Activated CD4-positive, alpha-beta T cell treated with anti-CD3 and anti-CD28 coated beads, Interleukin-2, amount 10 ng/mL, durations not matched to agents 7 days and 5 days (primary cell): ENCODE results near the gene DOLPP1. TPM values are rescaled to one million over a fixed set of nuclear protein-coding genes. Genes with fewer than 3 reads are reported as not detected.
A peak's percentile ranks its signal among the peaks of the same experiment; 100 is the strongest.

ENCODE experiments used
- CTCF ChIA-PET: fragments of 350-600 bp; sonication (Branson Sonifier 250); formaldehyde crosslinking; loops from one replicate; lab custom pipeline; 2021; ENCODE audit warnings: antibody characterized with exemption; lab: Charles Lee
- POLR2A ChIA-PET: fragments of 350-600 bp; sonication (Branson Sonifier 250); formaldehyde crosslinking; loops from one replicate; lab custom pipeline; 2021; ENCODE audit warnings: antibody characterized with exemption; lab: Charles Lee
- DNase-seq: peaks from one replicate; pipeline ENCODE4 v3.0.0-alpha.2; 2020
- H3K27ac Mint-ChIP-seq: one replicate; pipeline ENCODE4 v1.8.0; 2021; ENCODE audit warnings: mild to moderate bottlenecking, moderate library complexity, mixed read lengths
- H3K27me3 Mint-ChIP-seq: one replicate; pipeline ENCODE4 v1.8.0; 2021; ENCODE audit warnings: mixed read lengths
- H3K36me3 Mint-ChIP-seq: one replicate; pipeline ENCODE4 v1.8.0; 2021; ENCODE audit warnings: low read depth, mixed read lengths
- H3K4me1 Mint-ChIP-seq: one replicate; pipeline ENCODE4 v1.8.0; 2021; ENCODE audit warnings: mixed read lengths
- H3K4me3 Mint-ChIP-seq: one replicate; pipeline ENCODE4 v1.8.0; 2021; ENCODE audit warnings: mild to moderate bottlenecking, moderate library complexity, mixed read lengths
- H3K9me3 Mint-ChIP-seq: one replicate; pipeline ENCODE4 v1.8.0; 2021; ENCODE audit warnings: mixed read lengths
- total RNA-seq, 2 experiments: library from RNA; stranded (reverse); gene quantifications; one replicate each; pipeline ENCODE4 v1.2.3, GENCODE V29; 2021

The DOLPP1 gene
- total RNA-seq, 2 experiments from 2014 or later, result 19.5 to 19.6 TPM

DNA sequence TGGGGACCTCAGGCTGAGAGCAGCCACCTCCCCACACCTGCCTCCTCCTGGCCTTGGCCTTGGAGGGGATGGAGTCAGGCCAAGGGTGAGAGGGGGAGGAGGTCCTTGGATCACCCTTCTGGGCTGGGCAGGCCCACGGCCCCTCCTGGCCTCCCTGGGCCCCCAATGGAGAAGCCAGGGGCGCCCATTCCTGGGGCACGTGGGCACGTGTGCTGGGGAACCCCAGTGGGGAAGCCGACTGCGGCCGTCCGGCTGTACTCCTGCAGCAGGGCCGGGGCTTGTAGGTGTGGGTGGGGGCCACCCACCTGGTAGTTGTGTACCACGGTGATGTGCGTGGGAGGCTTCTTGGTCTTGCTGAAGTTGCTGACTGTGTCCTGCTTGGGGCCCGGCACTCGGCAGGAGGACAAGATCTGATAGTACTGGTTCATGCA lies 21.2 kb downstream of the DOLPP1 start:
- CTCF ChIA-PET, result interaction anchor here (0.7 kb wide), 1 partner anchor 16 kb away, joined by 3 read pairs; no protein-coding TSS in a partner anchor
- no peak overlapping the region for H3K27ac Mint-ChIP-seq

DNA sequence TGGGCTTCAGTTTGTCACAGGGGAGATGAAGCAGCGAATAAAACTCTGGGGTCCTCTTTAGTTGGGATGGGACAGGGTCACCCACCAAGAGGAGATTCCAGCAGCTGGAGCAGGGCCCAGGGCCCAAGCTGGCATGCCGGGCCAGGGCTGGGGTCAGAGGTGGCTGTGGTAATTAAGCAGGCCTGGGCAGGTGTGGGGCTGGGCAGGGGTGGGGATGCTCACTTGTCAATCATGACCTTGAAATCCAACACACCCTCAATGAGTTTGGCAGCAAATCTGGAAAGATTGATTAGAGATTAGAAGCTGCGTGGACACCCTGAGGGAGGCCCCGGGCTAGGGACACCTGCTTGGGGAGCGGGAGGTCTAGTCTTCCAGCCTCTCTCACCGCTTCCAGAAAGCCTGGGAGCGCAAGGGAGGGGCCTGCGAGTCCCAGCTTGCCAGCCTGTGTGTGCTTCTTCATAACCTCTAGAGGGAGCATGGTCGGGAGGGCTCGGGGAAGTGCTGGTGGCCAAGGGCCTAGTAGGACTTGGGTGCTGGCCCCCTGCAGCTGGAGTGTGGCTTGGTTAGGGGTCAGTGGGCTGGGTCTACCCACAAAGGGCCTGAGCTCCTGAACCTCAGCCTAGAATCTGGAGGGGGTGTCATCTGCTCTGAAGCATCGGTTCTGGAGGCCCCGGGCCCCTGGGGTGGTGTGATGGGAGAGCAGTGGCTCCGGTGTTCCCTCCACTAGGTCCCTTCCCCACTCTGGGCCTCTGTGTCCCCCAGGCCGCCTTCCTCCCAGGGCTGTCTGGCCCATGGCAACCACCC lies 22.1 kb downstream of the DOLPP1 start:
- Mint-ChIP-seq H3K4me3 (no peak overlapping the region), H3K27me3 (no peaks in the 10 kb centered on the region), H3K4me1 (no peaks in the 10 kb centered on the region), H3K9me3 (no peaks in the 10 kb centered on the region), H3K36me3 (no peaks in the 10 kb centered on the region), H3K27ac (no peak overlapping the region)
- ChIA-PET POLR2A (no interaction called here), CTCF (interaction anchor here (1.0 to 1.4 kb wide), 2 partner anchors 12 to 36 kb away, joined by 3 to 5 read pairs; no protein-coding TSS in a partner anchor)
- DNase-seq, result peak; percentile 36

More for the DNA sequence above, 21.2 kb downstream of the DOLPP1 start:
- H3K4me1 Mint-ChIP-seq, result no peaks in the 10 kb centered on the region
- POLR2A ChIA-PET, result no interaction called here
- no peaks in the 10 kb centered on the region for H3K36me3 Mint-ChIP-seq
- DNase-seq, result no peak
- H3K9me3 Mint-ChIP-seq, result no peaks in the 10 kb centered on the region
- no peaks in the 10 kb centered on the region for H3K27me3 Mint-ChIP-seq
- no peak overlapping the region for H3K4me3 Mint-ChIP-seq

DNA sequence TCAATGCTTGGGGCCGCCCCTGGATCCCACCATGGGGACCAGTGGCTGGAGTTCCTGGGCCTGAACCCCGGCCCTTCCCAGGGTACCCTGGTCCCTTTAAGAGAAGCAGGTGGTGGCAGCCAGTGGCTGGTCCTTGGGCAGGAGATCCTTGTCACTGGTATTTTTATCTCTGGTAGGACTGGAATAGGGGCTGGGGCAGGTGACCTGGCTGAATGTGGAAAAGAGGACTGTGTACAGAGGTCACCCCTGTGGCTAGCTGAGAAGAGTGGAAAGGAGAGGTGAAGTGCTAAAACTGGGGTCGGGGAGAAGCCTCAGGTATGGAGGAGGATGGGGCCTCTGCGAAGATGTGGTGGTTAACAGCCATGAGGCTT lies 22.7 kb downstream of the DOLPP1 start:
- peaks cover 2% of the 10 kb centered on the region for H3K4me1 Mint-ChIP-seq
- no peak for DNase-seq
- no peaks in the 10 kb centered on the region for H3K9me3 Mint-ChIP-seq
- ChIA-PET POLR2A (no interaction called here), CTCF (interaction anchor here (1.0 to 1.4 kb wide), 2 partner anchors 12 to 36 kb away, joined by 3 to 5 read pairs; no protein-coding TSS in a partner anchor)
- H3K27ac Mint-ChIP-seq, result no peak overlapping the region
- H3K36me3 Mint-ChIP-seq, result no peaks in the 10 kb centered on the region
- no peak overlapping the region for H3K4me3 Mint-ChIP-seq
- H3K27me3 Mint-ChIP-seq, result no peaks in the 10 kb centered on the region

DNA sequence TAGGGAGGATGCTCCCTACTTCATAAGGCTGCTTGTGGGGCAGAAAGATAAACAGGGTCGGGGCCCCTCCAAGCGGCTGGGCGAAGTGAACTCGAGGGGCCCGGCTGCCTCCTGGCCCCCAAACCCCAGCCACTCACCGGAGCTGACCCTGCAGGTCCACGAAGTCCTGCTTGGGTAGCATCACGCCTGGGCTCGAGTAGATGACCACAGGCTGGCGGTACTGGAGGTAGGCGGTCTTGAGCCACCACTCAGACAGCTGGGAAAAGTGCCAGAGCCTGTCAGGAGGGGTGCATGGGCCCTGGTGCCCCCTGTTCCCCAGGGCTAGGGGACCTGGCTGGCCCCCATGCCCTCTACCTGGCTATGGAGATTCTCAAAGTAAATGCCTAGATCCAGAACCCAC lies 23.1 kb downstream of the DOLPP1 start:
- peaks cover 7% of the 10 kb centered on the region for H3K4me1 Mint-ChIP-seq
- H3K36me3 Mint-ChIP-seq, result no peaks in the 10 kb centered on the region
- DNase-seq, result no peak
- no peak overlapping the region for H3K4me3 Mint-ChIP-seq
- POLR2A ChIA-PET, result no interaction called here
- no peak overlapping the region for H3K27ac Mint-ChIP-seq
- CTCF ChIA-PET, result interaction anchor here (1.4 kb wide), 1 partner anchor 35 kb away, joined by 3 read pairs; no protein-coding TSS in a partner anchor
- no peaks in the 10 kb centered on the region for H3K27me3 Mint-ChIP-seq
- no peaks in the 10 kb centered on the region for H3K9me3 Mint-ChIP-seq

DNA sequence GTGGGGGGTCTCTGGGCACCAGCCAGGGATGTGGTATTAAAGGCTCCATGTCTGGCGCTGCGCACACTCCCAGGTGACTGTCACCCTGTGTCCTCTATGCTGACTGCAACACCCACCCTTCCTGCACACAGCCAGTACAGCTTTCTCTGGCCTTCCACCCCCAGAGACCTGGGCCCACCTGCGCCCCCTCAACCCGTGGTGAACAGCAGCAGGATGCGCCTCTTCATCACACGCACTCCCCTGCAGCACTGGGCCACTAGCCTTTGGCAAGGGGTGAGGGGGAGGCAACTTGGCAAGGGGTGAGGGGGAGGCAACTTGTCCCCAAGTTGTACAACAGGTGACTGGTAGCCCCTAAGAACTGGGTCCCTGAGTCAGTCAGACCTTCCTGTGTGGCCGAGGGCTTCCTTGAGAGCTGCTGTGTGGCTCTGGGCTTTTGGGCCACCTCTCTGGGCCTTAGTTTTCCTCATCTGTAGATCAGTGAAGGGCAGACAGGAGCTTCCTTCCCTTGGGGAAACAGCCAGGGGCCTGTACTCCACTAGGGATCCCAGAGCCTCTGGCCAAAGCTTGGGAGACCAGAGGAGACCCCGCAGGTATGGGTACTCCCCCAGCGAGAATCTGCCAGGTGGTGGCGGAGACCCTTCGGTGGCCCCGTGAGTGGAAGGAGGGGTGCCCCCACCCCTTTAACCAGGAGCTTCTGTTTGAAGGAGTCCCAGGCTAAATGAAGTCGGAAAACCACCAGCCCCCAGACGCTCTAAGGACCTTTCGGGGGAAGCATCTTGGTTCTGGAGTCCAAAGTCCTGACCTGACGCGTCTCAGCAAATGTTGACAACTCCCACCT lies 25.2 kb downstream of the DOLPP1 start:
- no peak for DNase-seq
- CTCF ChIA-PET, result interaction anchor here (0.7 kb wide), 1 partner anchor 25 kb away, joined by 3 read pairs; the partner anchor contains the start of gene DOLPP1
- Mint-ChIP-seq H3K9me3 (no peaks in the 10 kb centered on the region), H3K27me3 (no peaks in the 10 kb centered on the region), H3K27ac (no peak overlapping the region), H3K4me3 (no peak overlapping the region), H3K36me3 (no peaks in the 10 kb centered on the region), H3K4me1 (peaks cover 13% of the 10 kb centered on the region)
- POLR2A ChIA-PET, result interaction anchor here (0.5 kb wide), 1 partner anchor 520 kb away, joined by 3 read pairs; the partner anchor contains the start of gene NTMT1

DNA sequence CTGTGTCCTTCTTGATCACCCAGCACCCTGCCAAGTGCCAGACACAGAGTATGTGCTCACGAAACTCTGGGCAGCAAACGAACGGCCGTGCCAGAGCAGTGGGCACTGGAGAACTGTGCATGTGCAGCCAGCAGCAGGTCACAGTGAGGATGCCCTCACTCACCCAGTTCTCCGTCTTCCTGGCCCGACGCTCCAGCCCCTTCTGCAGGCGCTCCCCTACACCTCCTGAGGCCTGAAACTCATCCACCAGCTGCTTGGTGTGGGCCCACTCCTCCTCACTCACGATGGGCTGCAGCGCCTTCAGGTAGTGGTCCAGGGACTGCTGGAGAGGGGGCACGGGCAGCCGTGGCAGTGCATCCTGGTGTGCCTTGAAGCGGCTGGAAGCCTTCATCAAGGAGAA lies 26.7 kb downstream of the DOLPP1 start:
- peak overlapping the region; percentile 12 for H3K27ac Mint-ChIP-seq
- H3K36me3 Mint-ChIP-seq, result no peaks in the 10 kb centered on the region
- ChIA-PET POLR2A (no interaction called here), CTCF (interaction anchor here (0.9 to 1.4 kb wide), 3 partner anchors 12 to 31 kb away, joined by 3 to 4 read pairs (median 3); no protein-coding TSS in a partner anchor)
- no peak overlapping the region for H3K4me3 Mint-ChIP-seq
- no peak for DNase-seq
- peaks cover 20% of the 10 kb centered on the region for H3K4me1 Mint-ChIP-seq
- no peaks in the 10 kb centered on the region for H3K9me3 Mint-ChIP-seq
- no peaks in the 10 kb centered on the region for H3K27me3 Mint-ChIP-seq

DNA sequence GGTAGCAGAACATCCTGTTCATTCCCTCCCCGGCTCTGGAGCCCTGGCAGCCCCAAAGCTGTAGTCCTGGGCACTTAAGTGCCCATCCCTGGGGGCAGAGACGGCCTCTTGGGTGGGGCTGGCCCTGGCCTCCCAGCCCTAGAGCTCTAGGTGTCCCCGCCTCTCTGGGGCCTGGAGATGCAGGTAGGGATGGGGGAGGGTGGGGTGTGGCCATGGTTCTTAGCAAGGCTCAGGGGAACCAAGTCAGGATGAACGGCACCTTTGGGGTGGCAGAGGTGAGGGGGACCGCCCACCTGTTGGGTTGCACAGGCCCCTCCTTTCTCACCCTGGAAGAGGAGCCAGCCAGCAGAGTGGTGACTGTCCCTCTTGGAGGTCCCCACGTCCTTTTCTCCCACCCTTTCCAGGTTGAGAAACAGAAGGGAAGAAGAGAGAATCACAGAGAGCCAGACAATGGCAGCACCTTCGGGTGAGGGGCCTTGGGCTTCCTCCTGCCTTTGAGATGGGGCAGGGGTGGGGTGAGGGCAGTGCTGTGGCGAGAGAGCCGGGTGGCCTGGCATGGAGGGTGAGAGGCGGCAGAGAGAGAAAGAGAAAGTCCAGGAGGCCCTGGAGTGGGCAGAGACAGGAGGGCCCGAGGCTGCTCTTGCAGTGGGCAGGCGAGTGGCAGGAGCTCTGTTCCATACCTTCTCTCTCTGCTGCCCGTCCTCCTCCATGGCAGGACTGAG lies 27.3 kb downstream of the DOLPP1 start:
- CTCF ChIA-PET, result interaction anchor here (1.0 to 1.4 kb wide), 3 partner anchors 13 to 24 kb away, joined by 3 to 4 read pairs (median 3); no protein-coding TSS in a partner anchor

DNA sequence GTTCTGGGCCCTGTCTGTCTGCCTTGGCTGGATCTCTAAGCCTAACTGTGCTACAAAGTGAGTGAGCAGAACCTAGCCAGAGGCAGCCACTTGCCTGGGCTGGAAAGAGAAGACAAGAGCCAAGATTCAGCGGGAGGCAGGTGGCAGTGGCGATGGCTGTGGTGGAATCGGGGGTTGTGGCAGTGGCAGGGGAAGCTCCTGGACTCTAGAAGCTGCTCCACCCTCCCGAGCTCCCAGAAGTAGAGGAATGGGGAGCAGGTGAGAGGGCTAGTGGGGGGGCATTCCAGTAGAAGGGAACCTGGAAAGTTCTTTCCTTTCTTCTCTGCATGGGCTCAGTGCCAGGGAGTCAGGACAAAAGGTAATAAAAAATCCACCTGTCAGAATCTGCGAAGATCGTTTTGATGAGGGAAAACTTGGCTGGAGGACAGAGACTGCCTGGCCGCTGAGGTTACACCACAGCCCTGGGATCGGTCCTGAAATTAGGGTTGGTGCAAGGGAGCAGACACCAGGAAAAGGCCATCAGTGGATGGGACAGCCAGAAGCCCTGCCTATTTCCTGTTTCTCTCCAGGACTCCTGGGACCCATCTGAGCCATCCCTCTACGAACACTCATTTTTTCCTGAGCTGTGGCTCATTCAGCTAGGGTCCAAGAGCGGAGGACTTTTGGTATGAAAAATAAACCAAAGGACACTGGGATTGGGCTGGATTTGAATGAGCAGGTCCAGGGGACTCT lies 28.1 kb downstream of the DOLPP1 start:
- Mint-ChIP-seq H3K4me3 (peak overlapping the region; percentile 97), H3K27me3 (no peaks in the 10 kb centered on the region), H3K27ac (peak overlapping the region; percentile 50), H3K9me3 (no peaks in the 10 kb centered on the region), H3K4me1 (peaks cover 28% of the 10 kb centered on the region), H3K36me3 (no peaks in the 10 kb centered on the region)
- DNase-seq, result no peak
- POLR2A ChIA-PET, result no interaction called here
- CTCF ChIA-PET, result interaction anchor here (0.7 to 1.1 kb wide), 3 partner anchors 23 to 85 kb away, joined by 3 to 4 read pairs (median 4); no protein-coding TSS in a partner anchor

More for the DNA sequence above, 27.3 kb downstream of the DOLPP1 start:
- Mint-ChIP-seq H3K36me3 (no peaks in the 10 kb centered on the region), H3K27ac (no peak overlapping the region), H3K27me3 (no peaks in the 10 kb centered on the region), H3K4me3 (peak overlapping the region; percentile 97), H3K9me3 (no peaks in the 10 kb centered on the region), H3K4me1 (peaks cover 23% of the 10 kb centered on the region)
- POLR2A ChIA-PET, result no interaction called here
- DNase-seq, result no peak

DNA sequence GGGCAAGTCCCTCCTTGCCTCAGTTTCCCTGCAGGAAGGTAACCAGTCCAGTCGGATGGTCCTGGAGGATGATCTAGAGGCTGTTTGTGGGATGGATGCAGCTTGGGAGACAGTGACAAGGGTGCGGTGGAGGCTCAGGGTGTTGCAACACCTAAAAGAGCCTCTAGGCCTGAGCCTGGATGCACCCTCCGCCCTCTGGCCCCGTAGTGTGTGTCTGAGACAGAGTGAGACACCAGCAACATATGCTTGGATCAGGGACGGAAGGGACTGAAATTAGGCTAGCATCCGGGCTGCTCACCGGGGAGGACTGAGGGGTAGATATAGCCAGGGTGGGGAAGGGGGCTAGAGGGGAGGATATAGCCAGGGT lies 28.6 kb downstream of the DOLPP1 start:
- Mint-ChIP-seq H3K4me1 (peaks cover 33% of the 10 kb centered on the region), H3K36me3 (no peaks in the 10 kb centered on the region), H3K9me3 (no peaks in the 10 kb centered on the region), H3K27ac (peak overlapping the region; percentile 15), H3K27me3 (no peaks in the 10 kb centered on the region), H3K4me3 (peak overlapping the region; percentile 97)
- peak; percentile 27 for DNase-seq
- ChIA-PET POLR2A (no interaction called here), CTCF (interaction anchor here (0.7 to 1.1 kb wide), 2 partner anchors 66 to 85 kb away, joined by 4 read pairs; no protein-coding TSS in a partner anchor)

DNA sequence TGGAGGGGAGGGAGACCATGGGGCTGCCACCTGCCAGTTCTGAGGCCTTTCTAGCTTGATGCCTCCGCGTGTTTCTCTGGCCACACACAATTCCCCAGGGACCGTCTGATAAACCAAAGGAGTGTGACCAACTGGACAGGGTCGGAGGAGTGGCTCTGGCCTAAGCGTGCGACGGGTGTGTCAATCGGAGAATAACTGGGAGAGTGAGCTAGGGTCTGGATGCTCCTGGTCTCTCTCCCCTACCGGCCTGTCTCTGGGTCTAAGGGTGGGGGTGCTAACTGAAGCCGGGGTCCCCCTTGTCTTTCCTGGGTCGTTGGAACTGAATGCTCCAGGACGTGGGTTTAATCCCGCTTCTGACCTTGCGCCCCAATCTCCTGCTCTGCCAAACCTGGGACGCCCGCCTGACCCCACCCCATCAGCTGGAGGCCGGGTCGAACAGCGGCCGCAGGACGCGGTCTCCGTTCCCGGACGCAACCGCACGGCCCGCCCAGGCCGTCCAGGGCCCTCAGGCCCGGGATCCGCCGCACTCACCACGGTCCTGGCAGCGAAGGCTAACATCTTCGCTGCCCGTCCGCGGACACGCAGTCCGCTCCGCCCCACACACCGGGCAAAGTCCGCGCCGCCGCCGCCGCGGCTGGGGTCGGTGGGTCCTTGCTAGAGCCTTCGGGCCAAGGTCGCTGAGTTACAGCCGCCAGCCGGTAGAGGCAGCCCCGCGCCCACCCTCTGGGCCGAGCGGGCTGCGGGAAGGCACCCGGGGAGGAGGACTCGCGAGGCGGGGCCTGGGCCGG lies 29.2 kb downstream of the DOLPP1 start:
- peaks cover 2% of the 10 kb centered on the region for H3K36me3 Mint-ChIP-seq
- H3K9me3 Mint-ChIP-seq, result no peaks in the 10 kb centered on the region
- DNase-seq, result no peak
- no peaks in the 10 kb centered on the region for H3K27me3 Mint-ChIP-seq
- ChIA-PET CTCF (interaction anchor here (1.1 kb wide), 1 partner anchor 86 kb away, joined by 4 read pairs; no protein-coding TSS in a partner anchor), POLR2A (no interaction called here)
- H3K4me1 Mint-ChIP-seq, result peaks cover 39% of the 10 kb centered on the region
- H3K4me3 Mint-ChIP-seq, result peak overlapping the region; percentile 97
- H3K27ac Mint-ChIP-seq, result peak overlapping the region; percentile 46
